GM21737 (cell line): ENCODE measurements around the gene OSBPL10.

Source experiments
- ATAC-seq: cut with Tn5 transposase; IDR thresholded peaks from one replicate; pipeline ENCODE4 v1.9.1; 2021; ENCODE audit warnings: mild to moderate bottlenecking, moderate library complexity; ENCODE audit not compliant: unreplicated experiment

OSBPL10 gene

GRCh38 chr3:31960793-31961431, 20.1 kb downstream of the OSBPL10 start:
- peak; percentile 56 for ATAC-seq

- ATAC-seq = no peak
Observed at GRCh38 chr3:31959951-31960792, 20.9 kb downstream of the OSBPL10 start.

- ATAC-seq = no peak
Observed at GRCh38 chr3:31959251-31959650, 21.8 kb downstream of the OSBPL10 start.

GRCh38 chr3:31958701-31959152, 22.3 kb downstream of the OSBPL10 start:
- ATAC-seq = no peak

GRCh38 chr3:31957106-31957505, 24.0 kb downstream of the OSBPL10 start:
- no peak for ATAC-seq

- no peak for ATAC-seq
Observed at GRCh38 chr3:31955581-31955980, 25.5 kb downstream of the OSBPL10 start.

GRCh38 chr3:31953636-31954035, 27.4 kb downstream of the OSBPL10 start:
- no peak for ATAC-seq

- no peak for ATAC-seq
Observed at GRCh38 chr3:31953091-31953490, 28.0 kb downstream of the OSBPL10 start.

- ATAC-seq = peak; percentile 89
Observed at GRCh38 chr3:31952205-31952604, 28.9 kb downstream of the OSBPL10 start.

GRCh38 chr3:31948280-31948679, 32.8 kb downstream of the OSBPL10 start:
- ATAC-seq = no peak

- ATAC-seq = no peak
Observed at GRCh38 chr3:31947671-31948091, 33.4 kb downstream of the OSBPL10 start.

GRCh38 chr3:31947162-31947561, 33.9 kb downstream of the OSBPL10 start:
- no peak for ATAC-seq

GRCh38 chr3:31946484-31947081, 34.5 kb downstream of the OSBPL10 start:
- ATAC-seq = peak; percentile 52

- no peak for ATAC-seq
Observed at GRCh38 chr3:31945738-31946052, 35.4 kb downstream of the OSBPL10 start.

GRCh38 chr3:31943041-31943440, 38.0 kb downstream of the OSBPL10 start:
- no peak for ATAC-seq

GRCh38 chr3:31942446-31942845, 38.6 kb downstream of the OSBPL10 start:
- ATAC-seq = no peak

- ATAC-seq = no peak
Observed at GRCh38 chr3:31937225-31937624, 43.8 kb downstream of the OSBPL10 start.

GRCh38 chr3:31936420-31937060, 44.5 kb downstream of the OSBPL10 start:
- ATAC-seq = no peak

GRCh38 chr3:31934866-31935265, 46.2 kb downstream of the OSBPL10 start:
- ATAC-seq = no peak

GRCh38 chr3:31934018-31934417, 47.0 kb downstream of the OSBPL10 start:
- no peak for ATAC-seq

GRCh38 chr3:31932990-31933389, 48.1 kb downstream of the OSBPL10 start:
- ATAC-seq = no peak
